ENCODE data around the gene GRID1. TPM values are rescaled to one million over a fixed set of nuclear protein-coding genes. Genes with fewer than 3 reads are reported as not detected.

The GRID1 gene
- total RNA-seq, 1 donor: not detected

DNA sequence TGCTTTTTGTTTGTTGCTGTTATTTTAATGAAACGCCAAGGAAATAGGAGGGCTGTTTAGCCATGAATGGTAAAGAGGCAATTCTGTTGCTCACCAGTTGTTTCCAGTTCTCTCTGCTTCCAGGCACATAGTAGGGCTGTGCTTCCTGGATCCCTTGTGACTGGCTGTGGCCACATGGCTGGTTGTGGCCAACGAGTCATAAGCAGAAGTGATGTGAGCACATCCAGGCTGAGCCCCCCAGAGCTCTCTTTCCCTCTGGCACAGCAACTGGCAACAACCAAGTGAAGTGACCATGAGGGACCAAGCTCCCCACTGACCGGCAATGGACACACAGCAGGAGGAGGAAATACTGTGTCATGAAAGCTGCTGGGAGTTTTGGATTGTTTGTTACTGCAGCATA, 10.3 kb downstream of the GRID1 start:
- H3K4me3 ChIP-seq (ENCODE audit: low read depth, low read length): no peak overlapping the region
- TF ChIP-seq, protein P1, sequence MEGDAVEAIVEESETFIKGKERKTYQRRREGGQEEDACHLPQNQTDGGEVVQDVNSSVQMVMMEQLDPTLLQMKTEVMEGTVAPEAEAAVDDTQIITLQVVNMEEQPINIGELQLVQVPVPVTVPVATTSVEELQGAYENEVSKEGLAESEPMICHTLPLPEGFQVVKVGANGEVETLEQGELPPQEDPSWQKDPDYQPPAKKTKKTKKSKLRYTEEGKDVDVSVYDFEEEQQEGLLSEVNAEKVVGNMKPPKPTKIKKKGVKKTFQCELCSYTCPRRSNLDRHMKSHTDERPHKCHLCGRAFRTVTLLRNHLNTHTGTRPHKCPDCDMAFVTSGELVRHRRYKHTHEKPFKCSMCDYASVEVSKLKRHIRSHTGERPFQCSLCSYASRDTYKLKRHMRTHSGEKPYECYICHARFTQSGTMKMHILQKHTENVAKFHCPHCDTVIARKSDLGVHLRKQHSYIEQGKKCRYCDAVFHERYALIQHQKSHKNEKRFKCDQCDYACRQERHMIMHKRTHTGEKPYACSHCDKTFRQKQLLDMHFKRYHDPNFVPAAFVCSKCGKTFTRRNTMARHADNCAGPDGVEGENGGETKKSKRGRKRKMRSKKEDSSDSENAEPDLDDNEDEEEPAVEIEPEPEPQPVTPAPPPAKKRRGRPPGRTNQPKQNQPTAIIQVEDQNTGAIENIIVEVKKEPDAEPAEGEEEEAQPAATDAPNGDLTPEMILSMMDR (IDR thresholded peaks at IDR 0.05; ENCODE audit: insufficient read depth, low read depth, low read length): no peak
- DNase-seq (ENCODE audit: low read depth): no peak

GRCh38 chr10:86355571-86356038, 11.0 kb downstream of the GRID1 start:
- no peak overlapping the region for H3K4me3 ChIP-seq (ENCODE audit: low read depth, low read length)
- no peak for DNase-seq (ENCODE audit: low read depth)
- TF ChIP-seq, protein P1 (IDR thresholded peaks at IDR 0.05; ENCODE audit: insufficient read depth, low read depth, low read length): no peak

GRCh38 chr10:86354761-86355540, 11.6 kb downstream of the GRID1 start:
- no peak overlapping the region for H3K4me3 ChIP-seq (ENCODE audit: low read depth, low read length)
- no peak for DNase-seq (ENCODE audit: low read depth)
- TF ChIP-seq, protein P1 (IDR thresholded peaks at IDR 0.05; ENCODE audit: insufficient read depth, low read depth, low read length): no peak

- TF ChIP-seq, protein P1 (IDR thresholded peaks at IDR 0.05; ENCODE audit: insufficient read depth, low read depth, low read length): no peak
- DNase-seq (ENCODE audit: low read depth): no peak
- H3K4me3 ChIP-seq (ENCODE audit: low read depth, low read length): no peak overlapping the region
These were observed 12.8 kb downstream of the GRID1 start for GRCh38 chr10:86353506-86354485.

DNA sequence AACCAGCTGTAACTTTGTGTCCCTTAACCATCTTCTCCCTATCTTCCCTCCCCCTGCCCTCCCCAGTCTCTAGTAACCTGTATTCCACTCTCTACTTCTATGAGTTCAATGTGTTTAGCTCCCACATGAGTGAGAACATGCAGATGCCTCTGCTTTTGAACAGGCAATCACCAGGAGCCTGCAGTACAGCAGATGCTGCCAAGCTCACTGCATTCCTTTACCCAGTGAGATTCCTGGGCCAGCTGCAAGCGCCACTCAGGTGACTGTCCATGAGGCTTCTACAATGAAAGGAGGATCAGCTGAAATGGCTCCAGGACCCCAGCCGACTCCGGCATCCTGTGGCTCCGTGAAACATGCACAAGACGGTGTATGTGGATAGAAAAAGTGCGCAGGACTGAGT, 15.7 kb downstream of the GRID1 start:
- DNase-seq (ENCODE audit: low read depth): no peak
- TF ChIP-seq, protein P1 (IDR thresholded peaks at IDR 0.05; ENCODE audit: insufficient read depth, low read depth, low read length): no peak
- no peak overlapping the region for H3K4me3 ChIP-seq (ENCODE audit: low read depth, low read length)

GRCh38 chr10:86349940-86350630, 16.5 kb downstream of the GRID1 start:
- no peak for DNase-seq (ENCODE audit: low read depth)
- no peak overlapping the region for H3K4me3 ChIP-seq (ENCODE audit: low read depth, low read length)
- TF ChIP-seq, protein P1 (IDR thresholded peaks at IDR 0.05; ENCODE audit: insufficient read depth, low read depth, low read length): no peak

Data from fibroblast of villous mesenchyme (primary cell).